PFSK-1 (cell line): ENCODE data around the gene PSIP1.

ENCODE experiments used
- FOXP2 ChIP-seq: optimal IDR thresholded peaks from 2 replicates; pipeline ENCODE3; 2011; ENCODE audit warnings: borderline replicate concordance, control low read depth, inconsistent platforms; ENCODE audit not compliant: insufficient read depth; ENCODE audit errors: extremely low read length, extremely low read depth
- POLR2AphosphoS5 ChIP-seq: IDR thresholded peaks from 2 replicates; pipeline ENCODE4 v1.6.1; 2012; ENCODE audit warnings: low read depth, mild to moderate bottlenecking, control low read depth, low read length, moderate library complexity
- REST ChIP-seq, 2 experiments: IDR thresholded peaks; 2 replicates each; pipeline versions ENCODE4 v1.6.1 to v1.8.0; 2011 to 2012; ENCODE audit warnings: low read depth in 2 of 2, low read length in 2 of 2, control low read depth in 1 of 2, inconsistent platforms in 1 of 2, mild to moderate bottlenecking in 1 of 2, moderate library complexity in 1 of 2; ENCODE audit not compliant: insufficient read depth in 1 of 2
- TAF1 ChIP-seq: IDR thresholded peaks from 2 replicates; pipeline ENCODE4 v1.6.1; 2012; ENCODE audit warnings: low read length, control low read depth, borderline replicate concordance; ENCODE audit not compliant: insufficient read depth

- TF ChIP-seq REST (IDR thresholded peaks at IDR 0.05; ENCODE audit: insufficient read depth in 1 of 2, low read depth in 2 of 2, low read length in 2 of 2) = no peak
- no peak for TF ChIP-seq TAF1
- no peak for TF ChIP-seq POLR2AphosphoS5
- TF ChIP-seq FOXP2 = no peak
Measured at GRCh38 chr9:15499139-15499538, 11.6 kb downstream of the PSIP1 start.
